SK-N-MC (cell line): ENCODE data around the gene LPA.

Experiments used
- EZH2 ChIP-seq: fragments of 200-600 bp; sonication (generic); IDR thresholded peaks from one replicate; pipeline ENCODE4 v1.6.1; 2017; ENCODE audit warnings: antibody characterized with exemption
- POLR2AphosphoS5 ChIP-seq: IDR thresholded peaks from 2 replicates; pipeline ENCODE4 v1.6.1; 2012; ENCODE audit warnings: mild to moderate bottlenecking, low read depth, low read length, borderline replicate concordance

DNA sequence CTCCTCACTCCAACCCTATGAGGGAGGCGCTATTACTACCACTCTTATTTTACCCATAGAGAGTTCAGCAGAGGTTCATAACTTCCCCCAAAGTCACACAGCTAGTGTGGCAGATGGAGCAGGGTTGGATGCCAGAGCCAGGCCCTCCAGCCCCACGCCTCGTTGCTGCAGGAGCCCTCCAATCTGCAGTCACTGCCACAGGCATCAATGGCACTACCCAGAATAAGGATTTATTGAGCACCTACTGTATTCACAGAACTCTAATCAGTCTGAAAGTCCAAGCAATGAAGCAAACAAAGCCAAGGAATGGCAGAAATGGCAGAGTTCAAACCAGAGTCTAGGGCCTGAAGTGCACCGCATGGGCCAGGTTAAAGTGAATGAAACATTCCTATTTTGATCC is 144.9 kb downstream of the LPA start:
- TF ChIP-seq EZH2 (no peak), POLR2AphosphoS5 (no peak)
